HUDEP-2 (cell line): ENCODE results near the gene GPR180.

ENCODE experiments used
- DNase-seq, 76 experiments: peaks; one replicate each; lab custom pipeline; 2025; ENCODE audit not compliant: unreplicated experiment in 76 of 76; lab: John Stamatoyannopoulos, UW

Gene GPR180

DNA sequence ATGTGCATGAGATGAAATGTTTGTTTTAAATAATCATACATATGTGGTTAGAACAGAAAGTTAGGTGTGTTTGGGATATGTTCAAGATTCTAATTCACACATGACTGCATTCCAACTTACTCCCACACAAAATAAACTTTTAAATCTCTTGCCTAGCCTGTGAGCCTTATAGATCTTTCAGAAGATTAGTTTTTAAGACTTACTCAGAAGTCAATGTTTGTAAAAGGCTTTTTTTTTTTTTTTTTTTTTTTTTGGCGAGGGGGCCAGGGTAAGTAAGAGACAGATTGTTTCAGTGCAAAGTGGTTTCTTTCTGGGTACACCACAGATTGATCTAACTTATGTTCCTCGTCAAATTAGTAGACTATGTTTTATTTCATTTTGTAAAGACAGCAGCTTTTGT, 39.1 kb downstream of the GPR180 start:
- no peak for DNase-seq

- DNase-seq: no peak
These were observed 39.8 kb downstream of the GPR180 start for GRCh38 chr13:94641409-94641941.

DNA sequence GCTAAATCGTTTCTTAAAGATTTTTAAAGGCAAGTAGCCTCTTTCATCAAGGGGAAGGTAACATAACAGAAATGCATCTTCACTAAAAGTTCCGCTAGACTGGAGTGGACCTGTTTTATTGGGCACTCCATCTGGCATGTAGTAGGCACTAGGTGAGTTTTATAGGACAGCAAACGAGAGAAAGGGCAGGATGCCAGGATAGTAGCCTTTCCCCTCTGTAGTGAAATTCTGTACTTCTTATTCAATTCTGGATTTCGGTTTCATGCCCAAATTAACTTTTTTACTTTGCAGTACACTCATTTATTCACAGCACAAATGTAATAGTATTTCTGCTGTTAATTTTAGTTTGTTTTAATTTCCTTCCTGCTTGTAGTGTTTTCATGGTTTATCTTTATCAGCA, 45.2 kb downstream of the GPR180 start:
- no peak for DNase-seq

- no peak for DNase-seq
These were observed 54.5 kb downstream of the GPR180 start for GRCh38 chr13:94656176-94656575.

DNA sequence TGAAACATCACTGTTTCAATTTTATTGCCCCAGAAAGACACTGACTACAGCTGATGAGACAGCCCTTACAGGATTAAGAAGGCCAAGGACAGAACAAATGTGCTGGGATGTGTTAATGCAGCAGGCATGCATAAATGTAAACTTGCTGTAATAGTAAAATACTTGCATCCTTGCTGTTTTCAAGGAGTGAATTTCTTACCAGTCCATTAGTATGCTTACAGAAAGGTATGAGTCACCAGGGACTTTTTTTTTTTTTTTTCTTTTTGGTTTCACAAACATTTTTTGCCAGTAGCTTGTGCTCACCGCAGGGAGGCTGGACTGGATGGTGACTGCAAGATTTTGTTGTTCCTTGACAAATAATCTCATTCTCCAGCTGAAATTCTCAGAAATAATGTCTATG, 55.1 kb downstream of the GPR180 start:
- peak in 11 of 76 experiments; percentile 2 to 60 (median 24) for DNase-seq

DNA sequence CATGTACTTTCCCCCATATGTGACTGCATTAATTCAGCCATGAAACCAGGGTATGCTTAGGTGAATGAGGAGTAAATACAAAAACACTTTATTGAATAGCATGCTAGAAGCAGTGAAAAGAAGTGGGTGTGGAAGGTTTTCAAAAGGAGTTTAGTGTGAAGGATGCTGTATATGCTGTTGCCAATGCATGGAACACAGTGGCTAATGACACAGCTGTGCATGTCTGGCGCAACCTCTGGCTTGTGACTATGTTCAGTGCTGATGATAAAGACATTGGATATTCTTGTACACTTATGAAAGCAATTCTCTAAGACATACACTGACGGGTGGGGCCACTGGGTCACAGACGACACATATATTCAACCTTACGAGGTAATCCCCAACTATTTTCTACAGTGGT, 55.5 kb downstream of the GPR180 start:
- no peak for DNase-seq

- DNase-seq: peak in 3 of 76 experiments; percentile 5 to 26 (median 13)
These were observed 57.4 kb downstream of the GPR180 start for GRCh38 chr13:94658926-94659597.

- no peak for DNase-seq
These were observed 57.9 kb downstream of the GPR180 start for GRCh38 chr13:94659598-94659946.

DNA sequence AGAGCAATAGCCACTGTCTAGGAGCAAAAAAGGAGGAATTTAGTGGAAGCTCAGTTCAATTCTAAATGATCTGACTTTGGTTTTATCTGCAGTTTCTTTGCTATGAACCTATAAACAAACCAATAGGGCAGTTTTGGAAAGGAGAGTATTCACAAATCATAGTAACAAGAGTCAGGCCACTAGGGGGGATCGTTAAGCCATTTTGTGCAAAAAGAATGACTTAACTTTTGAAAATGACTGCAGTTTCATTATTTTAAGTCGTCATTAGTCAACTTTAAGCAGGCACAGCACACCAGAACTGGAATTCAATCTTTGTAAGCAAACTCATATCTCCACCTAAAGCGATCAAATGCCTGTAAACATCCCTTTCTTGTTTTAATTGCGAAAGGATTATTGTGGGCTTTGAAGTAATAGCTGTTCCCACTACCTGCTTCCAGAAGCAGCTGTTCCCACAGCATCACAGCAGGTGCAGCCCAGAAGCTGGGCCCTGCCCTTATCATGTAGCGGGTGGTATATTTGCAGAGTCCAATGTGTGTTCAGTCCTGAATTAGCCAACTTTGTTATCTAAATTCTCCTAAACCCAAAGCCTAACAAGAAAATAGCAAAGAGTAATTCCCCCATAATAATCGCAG, 59.2 kb downstream of the GPR180 start:
- DNase-seq: peak in 41 of 76 experiments; percentile 1 to 67 (median 38)

- no peak for DNase-seq
These were observed 59.7 kb downstream of the GPR180 start for GRCh38 chr13:94661406-94661805.

- DNase-seq: peak in 73 of 76 experiments; percentile 33 to 96 (median 74)
These were observed 60.8 kb downstream of the GPR180 start for GRCh38 chr13:94662274-94662945.

GRCh38 chr13:94664889-94665288, 63.2 kb downstream of the GPR180 start:
- DNase-seq: peak in 55 of 76 experiments; percentile 1 to 72 (median 31)

- DNase-seq: no peak
These were observed 64.4 kb downstream of the GPR180 start for GRCh38 chr13:94666065-94666464.

GRCh38 chr13:94667190-94667589, 65.5 kb downstream of the GPR180 start:
- no peak for DNase-seq

- no peak for DNase-seq
These were observed 70.7 kb downstream of the GPR180 start for GRCh38 chr13:94672400-94672799.

GRCh38 chr13:94673851-94674250, 72.2 kb downstream of the GPR180 start:
- peak in 34 of 76 experiments; percentile 1 to 49 (median 14) for DNase-seq

DNA sequence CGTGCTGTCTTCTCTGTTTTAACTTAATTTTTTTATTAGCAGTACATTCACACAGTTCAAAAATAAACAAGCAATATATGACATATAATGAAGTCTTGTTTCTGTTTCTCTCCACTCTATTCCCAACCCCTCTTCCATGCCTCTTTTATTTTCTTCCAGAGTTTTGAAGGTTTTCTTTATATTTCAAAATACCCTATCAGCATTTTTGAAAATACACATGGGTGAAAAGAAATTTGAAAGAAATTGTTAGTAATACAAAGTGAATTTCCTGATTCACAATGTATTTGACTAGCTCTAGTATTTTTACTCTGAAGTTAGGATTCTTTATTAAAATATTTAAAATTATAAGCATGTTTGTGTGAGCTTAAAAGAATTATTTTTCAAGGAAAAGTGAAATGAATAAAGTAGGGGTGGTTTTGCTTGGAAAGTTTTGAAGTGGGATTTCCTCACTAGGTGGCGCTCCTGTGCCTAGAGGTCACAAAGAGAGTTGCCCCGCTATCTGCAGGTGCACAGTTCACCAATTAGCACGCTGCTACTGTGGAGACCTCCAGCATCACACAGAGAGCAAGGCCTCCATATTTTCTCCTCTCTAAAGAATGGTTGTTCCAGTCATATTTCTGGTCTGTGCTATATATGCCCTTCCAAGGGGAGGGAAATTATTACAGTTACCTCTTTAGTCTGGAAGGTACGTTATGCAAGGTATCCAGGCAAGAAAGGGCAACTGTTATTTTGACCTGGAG, 73.1 kb downstream of the GPR180 start:
- peak in 71 of 76 experiments; percentile 7 to 74 (median 49) for DNase-seq

DNA sequence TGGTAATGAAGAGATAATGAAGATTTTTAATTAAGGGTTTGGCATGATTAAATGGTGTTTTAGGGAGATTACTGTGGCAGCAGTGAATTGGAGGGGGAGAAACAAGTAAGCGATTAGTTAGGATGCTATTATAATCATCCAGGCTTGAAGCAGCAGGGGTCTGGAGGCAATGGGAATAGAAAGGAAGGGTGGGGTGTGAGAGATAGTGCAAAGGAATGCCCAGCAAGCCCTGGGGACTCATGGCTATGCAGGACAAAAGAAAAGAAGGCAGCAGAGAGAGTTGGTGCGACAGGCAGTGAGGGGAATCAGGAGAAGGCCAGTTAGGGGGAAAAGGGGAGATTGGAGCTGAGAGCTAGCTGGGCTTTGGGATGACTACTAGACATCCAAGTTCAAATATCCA, 76.1 kb downstream of the GPR180 start:
- DNase-seq: no peak

DNA sequence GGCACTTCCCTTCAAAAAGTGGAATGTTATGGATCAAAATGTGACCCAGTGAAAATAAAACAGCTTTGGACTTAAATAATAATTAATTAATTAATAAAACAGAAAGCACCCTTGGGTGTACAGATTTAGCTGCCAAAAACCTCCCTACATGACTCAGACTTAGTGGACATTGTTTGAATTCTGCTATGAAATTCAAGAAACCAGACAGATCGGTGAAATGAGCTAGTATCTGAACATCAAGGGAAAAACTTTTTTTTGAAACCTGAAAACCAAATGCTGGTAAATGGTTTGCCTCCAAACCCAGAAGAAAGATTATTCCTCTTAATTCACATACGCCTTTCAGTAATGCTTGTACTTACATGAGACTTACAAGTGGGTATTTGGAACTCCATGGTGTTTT, 77.2 kb downstream of the GPR180 start:
- DNase-seq: no peak

- DNase-seq: peak in 1 of 76 experiments; percentile 14
These were observed 78.0 kb downstream of the GPR180 start for GRCh38 chr13:94679614-94680013.

DNA sequence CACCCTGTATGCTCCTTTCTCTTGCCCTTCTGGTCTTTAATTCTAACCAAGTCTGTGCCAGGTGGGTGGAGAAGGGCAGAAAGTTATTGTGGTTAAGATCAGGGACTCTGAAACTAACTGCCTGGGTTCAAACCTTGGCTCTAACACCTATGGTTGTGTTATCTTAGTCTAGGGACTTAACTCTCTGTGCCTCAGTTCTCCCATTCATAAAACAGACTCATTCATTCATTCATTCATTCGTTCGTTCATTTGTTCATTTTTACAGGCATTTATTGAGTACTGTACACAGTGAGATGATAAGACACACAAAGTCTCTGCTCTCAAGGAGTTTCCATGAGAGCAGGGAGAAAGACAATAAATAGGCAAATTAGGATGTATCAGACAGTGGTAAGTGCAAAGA, 80.6 kb downstream of the GPR180 start:
- DNase-seq: no peak
